H54 (cell line): ENCODE measurements around the gene FSTL4.
"Not testable (repeated sequence)": the region's sequence is repeated elsewhere in the genome, so short reads cannot be mapped to it uniquely, and the experiment has no call there.

ENCODE experiments used
- DNase-seq: peaks from one replicate; pipeline ENCODE4 v3.0.0; 2011; ENCODE audit warnings: low spot score, mixed read lengths; ENCODE audit not compliant: insufficient read length
- FAIRE-seq: peaks from 3 replicates; lab custom pipeline; 2011; peaks lifted over from hg19 to GRCh38; lab: Jason Lieb, UNC
- POLR2A ChIP-seq: IDR thresholded peaks from 2 replicates; pipeline ENCODE4 v1.6.1; 2011; ENCODE audit warnings: low read depth, mild to moderate bottlenecking, low read length

FSTL4 gene

GRCh38 chr5:133399247-133399891, 213.0 kb downstream of the FSTL4 start:
- FAIRE-seq, result no peak
- TF ChIP-seq POLR2A, result no peak
- DNase-seq, result no peak

- no peak for TF ChIP-seq POLR2A
- no peak for DNase-seq
- no peak for FAIRE-seq
Observed at GRCh38 chr5:133398646-133399101, 213.7 kb downstream of the FSTL4 start.

GRCh38 chr5:133397990-133398645, 214.2 kb downstream of the FSTL4 start:
- TF ChIP-seq POLR2A, result no peak
- DNase-seq (no peak), FAIRE-seq (no peak)

GRCh38 chr5:133397348-133397747, 215.0 kb downstream of the FSTL4 start:
- TF ChIP-seq POLR2A, result no peak
- FAIRE-seq, result no peak
- no peak for DNase-seq

GRCh38 chr5:133396814-133397213, 215.5 kb downstream of the FSTL4 start:
- no peak for FAIRE-seq
- TF ChIP-seq POLR2A, result no peak
- DNase-seq, result no peak

- no peak for TF ChIP-seq POLR2A
- DNase-seq (no peak), FAIRE-seq (no peak)
Observed at GRCh38 chr5:133396187-133396741, 216.1 kb downstream of the FSTL4 start.

- FAIRE-seq, result not testable (repeated sequence)
Observed at GRCh38 chr5:133395207-133395606, 217.1 kb downstream of the FSTL4 start.

GRCh38 chr5:133394477-133394817, 217.9 kb downstream of the FSTL4 start:
- not testable (repeated sequence) for FAIRE-seq, DNase-seq

More at GRCh38 chr5:133395207-133395606, 217.1 kb downstream of the FSTL4 start:
- DNase-seq, result not testable (repeated sequence)

GRCh38 chr5:133393776-133394476, 218.4 kb downstream of the FSTL4 start:
- DNase-seq (no peak), FAIRE-seq (no peak)
- TF ChIP-seq POLR2A, result no peak

- DNase-seq (no peak), FAIRE-seq (no peak)
- no peak for TF ChIP-seq POLR2A
Observed at GRCh38 chr5:133392448-133392847, 219.9 kb downstream of the FSTL4 start.

- TF ChIP-seq POLR2A, result no peak
- no peak for FAIRE-seq
- DNase-seq, result no peak
Observed at GRCh38 chr5:133391354-133392136, 220.8 kb downstream of the FSTL4 start.

GRCh38 chr5:133390416-133391353, 221.7 kb downstream of the FSTL4 start:
- no peak for TF ChIP-seq POLR2A
- no peak for FAIRE-seq
- DNase-seq, result no peak
